WERI-Rb-1 (cell line): Measurements from ENCODE around the gene BEND3.

Experiments used
- DNase-seq: peaks from one replicate; pipeline ENCODE4 v3.0.0-alpha.2; 2020
- H3K27ac ChIP-seq: fragments of 250-450 bp; sonication (Bioruptor Pico); 2 replicates; pipeline ENCODE4 v1.5.1; 2020; ENCODE audit warnings: mild to moderate bottlenecking, moderate library complexity
- H3K27me3 ChIP-seq: fragments of 250-450 bp; sonication (Bioruptor Pico); 2 replicates; pipeline ENCODE4 v1.5.1; 2021; ENCODE audit warnings: mild to moderate bottlenecking, low read depth, moderate library complexity; ENCODE audit not compliant: insufficient read depth, severe bottlenecking
- H3K36me3 ChIP-seq: fragments of 250-450 bp; sonication (Bioruptor Pico); 2 replicates; pipeline ENCODE4 v1.5.1; 2020; ENCODE audit warnings: mild to moderate bottlenecking, moderate library complexity
- H3K4me3 ChIP-seq: 2 replicates; pipeline ENCODE4 v1.5.1; 2011; ENCODE audit warnings: low read depth, mild to moderate bottlenecking, control low read depth, low read length
- H3K9me3 ChIP-seq: fragments of 250-450 bp; sonication (Bioruptor Pico); 2 replicates; pipeline ENCODE4 v1.5.1; 2021; ENCODE audit warnings: mild to moderate bottlenecking, moderate library complexity; ENCODE audit not compliant: severe bottlenecking
- CTCF ChIP-seq: IDR thresholded peaks from 2 replicates; pipeline ENCODE4 v1.5.1; 2011; ENCODE audit warnings: low read depth, mild to moderate bottlenecking, control low read depth, inconsistent platforms, low read length

Gene BEND3

GRCh38 chr6:107116931-107117330 lies 1.6 kb upstream of the BEND3 start:
- no peaks in the 10 kb centered on the region for H3K27me3 ChIP-seq
- H3K27ac ChIP-seq = peak overlapping the region; percentile 99
- DNase-seq = no peak
- H3K36me3 ChIP-seq = no peaks in the 10 kb centered on the region; the same call in 1 of the 2 replicates
- H3K9me3 ChIP-seq = no peaks in the 10 kb centered on the region
- peak overlapping the region; percentile 73 for H3K4me3 ChIP-seq
- TF ChIP-seq CTCF = no peak

GRCh38 chr6:107116328-107116892 lies 1.1 kb upstream of the BEND3 start:
- no peaks in the 10 kb centered on the region for H3K9me3 ChIP-seq
- TF ChIP-seq CTCF = 0 out of 2 replicates have a peak, but pooled peaks have one; percentile 12
- H3K27ac ChIP-seq = peak overlapping the region; percentile 99
- peak overlapping the region; percentile 73 for H3K4me3 ChIP-seq
- peak; percentile 69 for DNase-seq
- H3K27me3 ChIP-seq = no peaks in the 10 kb centered on the region
- H3K36me3 ChIP-seq = no peaks in the 10 kb centered on the region; the same call in 1 of the 2 replicates

- H3K27me3 ChIP-seq = no peaks in the 10 kb centered on the region
- DNase-seq = peak; percentile 88
- no peaks in the 10 kb centered on the region for H3K9me3 ChIP-seq
- TF ChIP-seq CTCF = no peak
- peak overlapping the region; percentile 73 for H3K4me3 ChIP-seq
- peak overlapping the region; percentile 99 for H3K27ac ChIP-seq
- H3K36me3 ChIP-seq = no peaks in the 10 kb centered on the region; the same call in 1 of the 2 replicates
These were observed 496 bp upstream of the BEND3 start for GRCh38 chr6:107115695-107116327.

- TF ChIP-seq CTCF = peak; percentile 83
- H3K9me3 ChIP-seq = no peaks in the 10 kb centered on the region
- no peaks in the 10 kb centered on the region; the same call in 1 of the 2 replicates for H3K36me3 ChIP-seq
- no peaks in the 10 kb centered on the region for H3K27me3 ChIP-seq
- DNase-seq = peak; percentile 86
- peak overlapping the region; percentile 52 for H3K4me3 ChIP-seq
- peak overlapping the region; percentile 94 for H3K27ac ChIP-seq
These were observed 946 bp downstream of the BEND3 start for GRCh38 chr6:107114213-107114925.

GRCh38 chr6:107110200-107110599 lies 5.1 kb downstream of the BEND3 start:
- no peaks in the 10 kb centered on the region for H3K27me3 ChIP-seq
- DNase-seq = no peak
- no peak overlapping the region for H3K27ac ChIP-seq
- H3K9me3 ChIP-seq = no peaks in the 10 kb centered on the region
- H3K36me3 ChIP-seq = no peaks in the 10 kb centered on the region; the same call in 1 of the 2 replicates
- H3K4me3 ChIP-seq = no peak overlapping the region
- TF ChIP-seq CTCF = no peak
